MM.1S (cell line): Measurements from ENCODE around the gene TSSK6.

ENCODE experiments used
- DNase-seq: peaks from one replicate; pipeline ENCODE4 v3.0.0-alpha.2; 2015
- H2AFZ ChIP-seq: fragments of 300-600 bp; sonication (generic); 2 replicates; pipeline ENCODE4 v1.6.0; 2016; ENCODE audit warnings: antibody characterized with exemption, low read length
- H3F3A ChIP-seq: fragments of 300-600 bp; sonication (generic); 2 replicates; pipeline ENCODE4 v1.6.1; 2016; ENCODE audit warnings: mild to moderate bottlenecking, antibody characterized with exemption, low read length, moderate library complexity, mixed read lengths; ENCODE audit not compliant: insufficient read depth
- H3K27ac ChIP-seq: fragments of 300-600 bp; sonication (generic); 2 replicates; pipeline ENCODE4 v1.5.1; 2016; ENCODE audit warnings: mild to moderate bottlenecking, low read length
- H3K27me3 ChIP-seq: fragments of 300-600 bp; sonication (generic); replicated peaks from 2 replicates; pipeline ENCODE4 v1.6.0; 2016; ENCODE audit warnings: low read length; ENCODE audit not compliant: insufficient read depth
- H3K36me3 ChIP-seq: fragments of 300-600 bp; sonication (generic); replicated peaks from 2 replicates; pipeline ENCODE4 v1.6.1; 2016; ENCODE audit warnings: mild to moderate bottlenecking, low read length, mixed read lengths; ENCODE audit not compliant: insufficient read depth
- H3K4me1 ChIP-seq: fragments of 300-600 bp; sonication (generic); 2 replicates; pipeline ENCODE4 v1.6.1; 2016; ENCODE audit warnings: low read length, mixed read lengths
- H3K4me2 ChIP-seq: fragments of 300-600 bp; sonication (generic); 2 replicates; pipeline ENCODE4 v1.6.0; 2016; ENCODE audit warnings: low read depth, low read length
- H3K4me3 ChIP-seq: fragments of 300-600 bp; sonication (generic); 2 replicates; pipeline ENCODE4 v1.5.1; 2016; ENCODE audit warnings: low read length, mixed read lengths
- H3K79me2 ChIP-seq: fragments of 300-600 bp; sonication (generic); 2 replicates; pipeline ENCODE4 v1.6.1; 2016; ENCODE audit warnings: mixed run types, low read length, mixed read lengths
- H3K9ac ChIP-seq: fragments of 300-600 bp; sonication (generic); 2 replicates; pipeline ENCODE4 v1.6.1; 2016; ENCODE audit warnings: low read length, mixed read lengths
- H3K9me2 ChIP-seq: fragments of 300-600 bp; sonication (generic); replicated peaks from 2 replicates; pipeline ENCODE4 v1.6.1; 2016; ENCODE audit warnings: mild to moderate bottlenecking, low read length, mixed read lengths; ENCODE audit not compliant: insufficient read depth
- H3K9me3 ChIP-seq: fragments of 300-600 bp; sonication (generic); replicated peaks from 2 replicates; pipeline ENCODE4 v1.6.1; 2016; ENCODE audit warnings: mild to moderate bottlenecking, low read length, mixed read lengths; ENCODE audit not compliant: insufficient read depth
- H4K20me1 ChIP-seq: fragments of 300-600 bp; sonication (generic); 2 replicates; pipeline ENCODE4 v1.6.1; 2016; ENCODE audit warnings: mild to moderate bottlenecking, low read length, moderate library complexity, mixed read lengths; ENCODE audit not compliant: insufficient read depth
- CTCF ChIP-seq: fragments of 300-600 bp; sonication (generic); IDR thresholded peaks from 2 replicates; pipeline ENCODE4 v1.5.1; 2016; ENCODE audit warnings: antibody characterized with exemption, low read length, mixed read lengths
- EZH2 ChIP-seq: fragments of 300-600 bp; sonication (generic); optimal IDR thresholded peaks from 2 replicates; pipeline ENCODE3; 2017; ENCODE audit warnings: low read depth, mild to moderate bottlenecking, antibody characterized with exemption, low read length, mixed read lengths
- EZH2phosphoT487 ChIP-seq: fragments of 300-600 bp; sonication (generic); IDR thresholded peaks from 2 replicates; pipeline ENCODE4 v1.6.1; 2018; ENCODE audit warnings: antibody characterized with exemption, low read length

The TSSK6 gene

GRCh38 chr19:19471682-19472081, 43.7 kb downstream of the TSSK6 start:
- DNase-seq: no peak
- no peaks in the 10 kb centered on the region for H3F3A ChIP-seq
- H2AFZ ChIP-seq: no peak overlapping the region
- H3K9me2 ChIP-seq: no peaks in the 10 kb centered on the region
- H3K36me3 ChIP-seq: peaks cover 9% of the 10 kb centered on the region; the same call in 1 of the 2 replicates
- H4K20me1 ChIP-seq: no peaks in the 10 kb centered on the region
- H3K4me1 ChIP-seq: no peaks in the 10 kb centered on the region
- H3K79me2 ChIP-seq: peaks cover 66% of the 10 kb centered on the region
- no peaks in the 10 kb centered on the region for H3K27me3 ChIP-seq
- H3K27ac ChIP-seq: no peak overlapping the region
- H3K4me2 ChIP-seq: no peak overlapping the region
- no peak overlapping the region for H3K9ac ChIP-seq
- H3K9me3 ChIP-seq: no peaks in the 10 kb centered on the region
- no peak overlapping the region for H3K4me3 ChIP-seq
- TF ChIP-seq EZH2phosphoT487 (no peak), CTCF (no peak), EZH2 (no peak)

- H3K4me1 ChIP-seq: no peaks in the 10 kb centered on the region
- H3K9me2 ChIP-seq: no peaks in the 10 kb centered on the region
- H3K9me3 ChIP-seq: no peaks in the 10 kb centered on the region
- peaks cover 63% of the 10 kb centered on the region for H3K79me2 ChIP-seq
- TF ChIP-seq CTCF (no peak), EZH2 (no peak)
- no peak overlapping the region for H3K9ac ChIP-seq
- no peaks in the 10 kb centered on the region for H3K27me3 ChIP-seq
- peaks cover 9% of the 10 kb centered on the region for H3K36me3 ChIP-seq
- H2AFZ ChIP-seq: no peak overlapping the region
- no peaks in the 10 kb centered on the region for H4K20me1 ChIP-seq
- DNase-seq: no peak
- no peaks in the 10 kb centered on the region for H3F3A ChIP-seq
- H3K4me2 ChIP-seq: no peak overlapping the region
- H3K27ac ChIP-seq: no peak overlapping the region
- H3K4me3 ChIP-seq: no peak overlapping the region
Observed at GRCh38 chr19:19470579-19470978, 44.8 kb downstream of the TSSK6 start.

GRCh38 chr19:19468424-19469050, 46.8 kb downstream of the TSSK6 start:
- Histone ChIP-seq H3K79me2 (peaks cover 62% of the 10 kb centered on the region), H2AFZ (no peak overlapping the region), H3K36me3 (peaks cover 13% of the 10 kb centered on the region), H3F3A (no peaks in the 10 kb centered on the region), H3K9ac (no peak overlapping the region), H4K20me1 (no peaks in the 10 kb centered on the region), H3K4me3 (no peak overlapping the region), H3K9me2 (no peaks in the 10 kb centered on the region), H3K27me3 (no peaks in the 10 kb centered on the region), H3K4me2 (no peak overlapping the region), H3K27ac (no peak overlapping the region), H3K4me1 (no peaks in the 10 kb centered on the region), H3K9me3 (no peaks in the 10 kb centered on the region)
- DNase-seq: no peak
- TF ChIP-seq CTCF (no peak), EZH2 (no peak), EZH2phosphoT487 (no peak)
